ENCODE results near the gene LRRC3. TPM values are rescaled to one million over a fixed set of nuclear protein-coding genes. Genes with fewer than 3 reads are reported as not detected.

Gene LRRC3
- total RNA-seq, 1 donor from 2014 or later = 4.0 TPM

- Mint-ChIP-seq H3K4me3 (ENCODE audit: unreplicated experiment) (no peak overlapping the region), H3K27ac (ENCODE audit: unreplicated experiment) (no peak overlapping the region)
Observed at GRCh38 chr21:44482581-44483287, 27.4 kb downstream of the LRRC3 start.

GRCh38 chr21:44483288-44484237 lies 28.3 kb downstream of the LRRC3 start:
- no peak for TF ChIP-seq CTCF (IDR thresholded peaks at IDR 0.05)
- Mint-ChIP-seq H3K36me3 (ENCODE audit: unreplicated experiment) (no peaks in the 10 kb centered on the region), H3K27ac (ENCODE audit: unreplicated experiment) (no peak overlapping the region), H3K4me3 (ENCODE audit: unreplicated experiment) (no peak overlapping the region), H3K4me1 (ENCODE audit: unreplicated experiment) (no peaks in the 10 kb centered on the region), H3K9me3 (ENCODE audit: unreplicated experiment) (no peaks in the 10 kb centered on the region), H3K27me3 (ENCODE audit: unreplicated experiment) (peaks cover 6% of the 10 kb centered on the region)
- DNase-seq (ENCODE audit: extremely low spot score, unreplicated experiment) = no peak

More at GRCh38 chr21:44482581-44483287, 27.4 kb downstream of the LRRC3 start:
- H3K4me1 Mint-ChIP-seq (ENCODE audit: unreplicated experiment) = no peaks in the 10 kb centered on the region
- H3K27me3 Mint-ChIP-seq (ENCODE audit: unreplicated experiment) = peaks cover 6% of the 10 kb centered on the region
- no peak for DNase-seq (ENCODE audit: extremely low spot score, unreplicated experiment)
- TF ChIP-seq CTCF (IDR thresholded peaks at IDR 0.05) = no peak
- no peaks in the 10 kb centered on the region for H3K36me3 Mint-ChIP-seq (ENCODE audit: unreplicated experiment)
- H3K9me3 Mint-ChIP-seq (ENCODE audit: unreplicated experiment) = no peaks in the 10 kb centered on the region

- Mint-ChIP-seq H3K27me3 (ENCODE audit: unreplicated experiment) (peaks cover 10% of the 10 kb centered on the region), H3K36me3 (ENCODE audit: unreplicated experiment) (no peaks in the 10 kb centered on the region), H3K4me1 (ENCODE audit: unreplicated experiment) (no peaks in the 10 kb centered on the region), H3K4me3 (ENCODE audit: unreplicated experiment) (no peak overlapping the region), H3K27ac (ENCODE audit: unreplicated experiment) (no peak overlapping the region), H3K9me3 (ENCODE audit: unreplicated experiment) (no peaks in the 10 kb centered on the region)
- TF ChIP-seq CTCF (IDR thresholded peaks at IDR 0.05) = no peak
- no peak for DNase-seq (ENCODE audit: extremely low spot score, unreplicated experiment)
Observed at GRCh38 chr21:44484498-44485253, 29.4 kb downstream of the LRRC3 start.

GRCh38 chr21:44485254-44485793 lies 30.0 kb downstream of the LRRC3 start:
- H3K27ac Mint-ChIP-seq (ENCODE audit: unreplicated experiment) = peak overlapping the region; percentile 10
- no peak for DNase-seq (ENCODE audit: extremely low spot score, unreplicated experiment)
- peaks cover 10% of the 10 kb centered on the region for H3K27me3 Mint-ChIP-seq (ENCODE audit: unreplicated experiment)
- peak; percentile 35 for TF ChIP-seq CTCF (IDR thresholded peaks at IDR 0.05)
- H3K4me3 Mint-ChIP-seq (ENCODE audit: unreplicated experiment) = peak overlapping the region; percentile 72
- H3K9me3 Mint-ChIP-seq (ENCODE audit: unreplicated experiment) = no peaks in the 10 kb centered on the region
- H3K4me1 Mint-ChIP-seq (ENCODE audit: unreplicated experiment) = no peaks in the 10 kb centered on the region
- no peaks in the 10 kb centered on the region for H3K36me3 Mint-ChIP-seq (ENCODE audit: unreplicated experiment)
